SK-N-SH treated with all-trans-retinoic acid at 6 μM for 48 hours (cell line): ENCODE measurements around the gene KCNH5.

ENCODE experiments used
- BACH2 ChIP-seq: fragments of 250-450 bp; sonication (Bioruptor Pico); IDR thresholded peaks from 2 replicates; pipeline ENCODE4 v1.9.0; 2021; ENCODE audit warnings: mild to moderate bottlenecking, borderline replicate concordance
- SNAI2 ChIP-seq: fragments of 250-450 bp; sonication (Bioruptor Pico); IDR thresholded peaks from 2 replicates; pipeline ENCODE4 v1.5.0; 2020; ENCODE audit warnings: mild to moderate bottlenecking, moderate library complexity
- TOX ChIP-seq: fragments of 250-450 bp; sonication (Bioruptor Pico); IDR thresholded peaks from 2 replicates; pipeline ENCODE4 v1.8.0; 2021; ENCODE audit warnings: mild to moderate bottlenecking, moderate library complexity, borderline replicate concordance
- ZC3H10 ChIP-seq: fragments of 250-450 bp; sonication (Bioruptor Pico); IDR thresholded peaks from 2 replicates; pipeline ENCODE4 v1.5.1; 2021; ENCODE audit warnings: mild to moderate bottlenecking, moderate library complexity
- ZFP30 ChIP-seq: fragments of 450-650 bp; formaldehyde crosslinking; IDR thresholded peaks from 2 replicates; pipeline ENCODE4 v1.5.0; 2022; ENCODE audit warnings: mild to moderate bottlenecking, moderate library complexity
- TF ChIP-seq, protein P1 (sequence below): fragments of 250-450 bp; sonication (Bioruptor Pico); IDR thresholded peaks from 2 replicates; pipeline ENCODE4 v1.8.0; 2020; ENCODE audit warnings: mild to moderate bottlenecking, moderate library complexity, borderline replicate concordance

DNA sequence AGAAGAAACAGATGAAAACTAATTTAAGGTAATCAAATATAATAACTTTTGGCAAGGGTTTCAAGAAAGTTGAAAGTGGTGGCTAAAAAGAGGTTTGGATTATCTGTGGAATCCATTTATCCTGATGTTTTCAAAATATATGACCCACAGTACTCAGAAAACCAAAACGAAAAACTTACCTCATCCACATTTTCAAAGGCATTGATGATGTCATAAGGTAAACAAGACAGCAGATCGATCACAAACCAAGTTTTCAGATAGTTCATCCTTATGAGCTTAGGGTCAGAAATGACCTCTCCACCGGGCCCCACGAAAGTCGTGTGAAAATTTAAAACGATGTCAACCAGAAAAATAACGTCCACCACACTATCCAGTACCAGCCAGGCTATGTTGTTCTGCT lies 64.6 kb downstream of the KCNH5 start:
- TF ChIP-seq ZFP30 (CRISPR knock-in tag) (no peak), TOX (CRISPR knock-in tag) (no peak), ZC3H10 (CRISPR knock-in tag) (no peak), SNAI2 (no peak), BACH2 (CRISPR knock-in tag) (no peak)
- TF ChIP-seq, protein P1, sequence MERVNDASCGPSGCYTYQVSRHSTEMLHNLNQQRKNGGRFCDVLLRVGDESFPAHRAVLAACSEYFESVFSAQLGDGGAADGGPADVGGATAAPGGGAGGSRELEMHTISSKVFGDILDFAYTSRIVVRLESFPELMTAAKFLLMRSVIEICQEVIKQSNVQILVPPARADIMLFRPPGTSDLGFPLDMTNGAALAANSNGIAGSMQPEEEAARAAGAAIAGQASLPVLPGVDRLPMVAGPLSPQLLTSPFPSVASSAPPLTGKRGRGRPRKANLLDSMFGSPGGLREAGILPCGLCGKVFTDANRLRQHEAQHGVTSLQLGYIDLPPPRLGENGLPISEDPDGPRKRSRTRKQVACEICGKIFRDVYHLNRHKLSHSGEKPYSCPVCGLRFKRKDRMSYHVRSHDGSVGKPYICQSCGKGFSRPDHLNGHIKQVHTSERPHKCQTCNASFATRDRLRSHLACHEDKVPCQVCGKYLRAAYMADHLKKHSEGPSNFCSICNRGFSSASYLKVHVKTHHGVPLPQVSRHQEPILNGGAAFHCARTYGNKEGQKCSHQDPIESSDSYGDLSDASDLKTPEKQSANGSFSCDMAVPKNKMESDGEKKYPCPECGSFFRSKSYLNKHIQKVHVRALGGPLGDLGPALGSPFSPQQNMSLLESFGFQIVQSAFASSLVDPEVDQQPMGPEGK (CRISPR knock-in tag): no peak
